Adrenal gland (tissue), 12 donors: Measurements from ENCODE around the gene VPS39. TPM values are rescaled to one million over a fixed set of nuclear protein-coding genes. Genes with fewer than 3 reads are reported as not detected.

ENCODE experiments used
- DNase-seq, 7 donors: peaks; one replicate each; pipeline ENCODE4 v3.0.0-alpha.2; 2019 to 2020
- H3K27ac ChIP-seq, 5 donors: fragments of 200-600 bp; sonication (generic) in 4 of 5; 1 replicate in 3 of 5; 2 replicates in 2 of 5; pipeline versions ENCODE4 v1.5.1 to v1.8.0; 2016 to 2020; ENCODE audit warnings: mild to moderate bottlenecking in 1 of 5
- H3K27me3 ChIP-seq: fragments of 200-600 bp; 2 replicates; pipeline ENCODE4 v1.8.0; 2021
- H3K36me3 ChIP-seq, 2 donors: fragments of 200-600 bp; replicated peaks in 1 of 2; 1 replicate in 1 of 2; 2 replicates in 1 of 2; pipeline versions ENCODE4 v1.5.1 to v1.8.0; 2018 to 2022
- H3K4me1 ChIP-seq, 2 donors: fragments of 200-600 bp; replicated peaks in 1 of 2; 1 replicate in 1 of 2; 2 replicates in 1 of 2; pipeline versions ENCODE4 v1.5.1 to v1.8.0; 2018 to 2021
- H3K4me3 ChIP-seq, 4 donors: fragments of 200-600 bp; sonication (generic) in 3 of 4; one replicate each; pipeline ENCODE4 v1.5.1; 2016 to 2018
- H3K9me3 ChIP-seq, 3 donors: fragments of 200-600 bp; sonication (generic) in 1 of 3; replicated peaks in 1 of 3; 1 replicate in 2 of 3; 2 replicates in 1 of 3; pipeline versions ENCODE4 v1.5.1 to v1.8.0; 2016 to 2021
- CTCF ChIP-seq, 6 experiments: fragments of 450-650 bp in 4 of 6; fragments of 200-600 bp in 2 of 6; sonication (generic) in 1 of 6; IDR thresholded peaks; 1 replicate in 5 of 6; 2 replicates in 1 of 6; pipeline versions ENCODE4 v1.5.1 to v1.8.0; 2016 to 2021; ENCODE audit warnings: antibody characterized with exemption in 6 of 6, mild to moderate bottlenecking in 2 of 6, moderate library complexity in 1 of 6
- POLR2A ChIP-seq, 2 donors: fragments of 450-650 bp; IDR thresholded peaks; one replicate each; pipeline ENCODE4 v1.6.1; 2017; ENCODE audit warnings: antibody characterized with exemption in 2 of 2, mild to moderate bottlenecking in 2 of 2, moderate library complexity in 1 of 2
- WGBS, 4 donors: extraction: QIAGEN DNeasy Blood & Tissue Kit in 2 of 4; methylation state at CpG; one replicate each; pipeline versions ENCODE4 v1.1.5 to v1.1.7; 2013 to 2017; 5-methylcytosine and 5-hydroxymethylcytosine counted together
- intact Hi-C, 2 donors: fragments of 100-400 bp; cut with DNase I; formaldehyde crosslinking; loops; one replicate each; pipeline versions ENCODE4 v1.14.1 to v1.15.0; 2022 to 2023
- polyA plus RNA-seq, 3 donors: library from polyadenylated mRNA; stranded (reverse); fragments of 200-250 nt in 2 of 3; fragments of 350-450 nt in 1 of 3; fragmentation: Illumina TruSeq in 1 of 3; extraction: RNeasy Lipid Tissue Mini Kit (QIAGEN cat#74804) in 1 of 3; gene quantifications; one replicate each; pipeline ENCODE4 v1.2.3, GENCODE V29; 2013 to 2014
- total RNA-seq, 9 donors: library from RNA; depleted of rRNA in 4 of 9; stranded (reverse); fragments of >200 nt in 4 of 9; fragments of 120-200 nt in 1 of 9; fragmentation: NEBNext Ultra II Directional in 1 of 9; extraction: Animal tissue kit (Norgen Biotek cat#: 25700) in 1 of 9; gene quantifications; one replicate each; pipeline versions ENCODE4 v1.1.0 to v1.2.4, GENCODE V29; 2013 to 2023
- donor health status: healthy with polysubstance abuse.
- donor health status: Bipolar disorder and iron deficiency.
- donor health status: DM: yes; HTN: yes; CAD: no.
- donor health status: DM: no; HTN: no; CAD: no.
- donor health status: DM: no; HTN: no; CAD: no.
- donor health status: DM: yes; HTN: yes; CAD: no.

Gene VPS39
- total and polyA plus RNA-seq, 12 donors = 42.4 to 159 (median 70.4) TPM

GRCh38 chr15:42121682-42122081, 86.4 kb downstream of the VPS39 start:
- intact Hi-C loops = no loop called here
- H3K27me3 ChIP-seq = no peaks in the 10 kb centered on the region
- no peaks in the 10 kb centered on the region for H3K36me3 ChIP-seq
- DNase-seq = no peak
- H3K9me3 ChIP-seq = no peaks in the 10 kb centered on the region
- H3K4me3 ChIP-seq = no peak overlapping the region
- WGBS, 4 donors = 24 to 49% (median 25%) methylated on average over 2 of the region's 2 CpGs; no CpG with 5 or more reads in 1 of the 4 donors
- H3K4me1 ChIP-seq = no peaks in the 10 kb centered on the region
- TF ChIP-seq CTCF (IDR thresholded peaks at IDR 0.05) (no peak), POLR2A (IDR thresholded peaks at IDR 0.05) (no peak)
- no peak overlapping the region for H3K27ac ChIP-seq

GRCh38 chr15:42121021-42121420, 87.1 kb downstream of the VPS39 start:
- TF ChIP-seq POLR2A (IDR thresholded peaks at IDR 0.05) (no peak), CTCF (IDR thresholded peaks at IDR 0.05) (no peak)
- Histone ChIP-seq H3K9me3 (no peaks in the 10 kb centered on the region), H3K36me3 (no peaks in the 10 kb centered on the region), H3K4me1 (no peaks in the 10 kb centered on the region), H3K27me3 (no peaks in the 10 kb centered on the region), H3K27ac (no peak overlapping the region), H3K4me3 (no peak overlapping the region)
- WGBS, 4 donors = 78 to 84% (median 80%) methylated on average over 6 of the region's 6 CpGs
- intact Hi-C loops = no loop called here
- DNase-seq = no peak

GRCh38 chr15:42120285-42120684, 87.8 kb downstream of the VPS39 start:
- no peaks in the 10 kb centered on the region for H3K36me3 ChIP-seq
- 79 to 100% (median 94%) methylated on average over 1 of the region's 1 CpG for WGBS, 4 donors
- no peaks in the 10 kb centered on the region for H3K9me3 ChIP-seq
- H3K27me3 ChIP-seq = no peaks in the 10 kb centered on the region
- TF ChIP-seq CTCF (IDR thresholded peaks at IDR 0.05) (no peak), POLR2A (IDR thresholded peaks at IDR 0.05) (no peak)
- intact Hi-C loops = no loop called here
- no peak overlapping the region for H3K4me3 ChIP-seq
- no peaks in the 10 kb centered on the region for H3K4me1 ChIP-seq
- no peak overlapping the region for H3K27ac ChIP-seq
- no peak for DNase-seq

GRCh38 chr15:42119446-42119760, 88.7 kb downstream of the VPS39 start:
- TF ChIP-seq POLR2A (IDR thresholded peaks at IDR 0.05) (no peak), CTCF (IDR thresholded peaks at IDR 0.05) (no peak)
- 54 to 74% (median 72%) methylated on average over 5 of the region's 5 CpGs for WGBS, 4 donors
- DNase-seq = no peak
- H3K9me3 ChIP-seq = no peaks in the 10 kb centered on the region
- H3K4me1 ChIP-seq = no peaks in the 10 kb centered on the region
- no peaks in the 10 kb centered on the region for H3K27me3 ChIP-seq
- intact Hi-C loops = no loop called here
- H3K4me3 ChIP-seq = no peak overlapping the region
- no peak overlapping the region for H3K27ac ChIP-seq
- H3K36me3 ChIP-seq = no peaks in the 10 kb centered on the region
